ENCODE results near the gene HYDIN. TPM values are rescaled to one million over a fixed set of nuclear protein-coding genes. Genes with fewer than 3 reads are reported as not detected.
"Not testable (repeated sequence)": the region's sequence is repeated elsewhere in the genome, so short reads cannot be mapped to it uniquely, and the experiment has no call there.

HYDIN gene
- total RNA-seq, 2 experiments from 2014 or later, result not detected

DNA sequence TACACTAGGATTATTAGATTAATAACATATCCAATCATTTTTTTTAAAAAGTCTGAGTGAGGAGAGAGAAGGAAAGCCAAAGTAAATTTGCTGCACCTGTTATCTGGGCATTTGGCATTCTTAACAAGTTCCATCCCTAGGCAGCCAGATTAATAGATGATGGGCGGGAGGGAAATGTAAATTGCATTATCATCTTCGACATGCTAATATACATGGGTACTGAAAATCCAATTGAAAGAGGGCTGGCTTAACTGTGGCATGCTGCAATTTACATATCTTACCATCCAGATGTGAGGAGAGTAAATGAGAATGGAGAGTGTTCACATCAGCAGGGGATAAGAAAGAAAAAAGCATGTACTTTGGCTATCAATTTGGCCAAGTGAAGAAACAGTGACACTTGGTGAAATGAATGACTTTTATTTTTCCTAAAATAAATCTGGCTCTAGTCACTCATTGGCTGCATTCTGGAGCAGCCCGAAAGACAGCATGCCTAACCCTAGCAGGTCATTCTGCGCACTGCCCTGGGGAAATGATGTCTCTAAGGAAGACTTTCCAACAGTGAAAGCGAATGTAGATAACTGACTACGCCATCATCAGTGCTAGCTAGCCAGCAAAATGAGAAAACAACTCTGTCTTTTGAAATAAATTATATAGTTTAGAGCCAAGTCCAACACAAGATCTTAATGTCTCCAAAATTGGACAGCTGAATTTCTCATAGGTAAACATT is 57.9 kb downstream of the HYDIN start:
- intact Hi-C loops (cut with micrococcal nuclease; ENCODE audit: unreplicated experiment), result no loop called here
- Histone ChIP-seq H3K4me1 (ENCODE audit: insufficient read depth, low read length, poor library complexity, severe bottlenecking) (no peaks in the 10 kb centered on the region), H3K79me2 (ENCODE audit: insufficient read depth, low read depth, low read length) (no peaks in the 10 kb centered on the region), H3K9me3 (ENCODE audit: low read length) (no peaks in the 10 kb centered on the region), H3K27ac (ENCODE audit: low read depth, low read length, poor library complexity, severe bottlenecking) (no peak overlapping the region), H3K36me3 (ENCODE audit: insufficient read depth, low read length) (no peaks in the 10 kb centered on the region), H3K9me2 (ENCODE audit: insufficient read depth, low read length) (no peaks in the 10 kb centered on the region), H2AFZ (ENCODE audit: low read length) (no peak overlapping the region), H3K4me3 (ENCODE audit: low read depth, low read length, poor library complexity, severe bottlenecking) (no peak overlapping the region), H4K20me1 (ENCODE audit: insufficient read depth, low read length) (no peaks in the 10 kb centered on the region), H3K4me2 (ENCODE audit: low read length) (no peak overlapping the region)
- ChIA-PET CTCF (ENCODE audit: unreplicated experiment) (no interaction called here), POLR2A (no interaction called here)
- no peak for DNase-seq (ENCODE audit: low spot score)
- TF ChIP-seq, protein P1, sequence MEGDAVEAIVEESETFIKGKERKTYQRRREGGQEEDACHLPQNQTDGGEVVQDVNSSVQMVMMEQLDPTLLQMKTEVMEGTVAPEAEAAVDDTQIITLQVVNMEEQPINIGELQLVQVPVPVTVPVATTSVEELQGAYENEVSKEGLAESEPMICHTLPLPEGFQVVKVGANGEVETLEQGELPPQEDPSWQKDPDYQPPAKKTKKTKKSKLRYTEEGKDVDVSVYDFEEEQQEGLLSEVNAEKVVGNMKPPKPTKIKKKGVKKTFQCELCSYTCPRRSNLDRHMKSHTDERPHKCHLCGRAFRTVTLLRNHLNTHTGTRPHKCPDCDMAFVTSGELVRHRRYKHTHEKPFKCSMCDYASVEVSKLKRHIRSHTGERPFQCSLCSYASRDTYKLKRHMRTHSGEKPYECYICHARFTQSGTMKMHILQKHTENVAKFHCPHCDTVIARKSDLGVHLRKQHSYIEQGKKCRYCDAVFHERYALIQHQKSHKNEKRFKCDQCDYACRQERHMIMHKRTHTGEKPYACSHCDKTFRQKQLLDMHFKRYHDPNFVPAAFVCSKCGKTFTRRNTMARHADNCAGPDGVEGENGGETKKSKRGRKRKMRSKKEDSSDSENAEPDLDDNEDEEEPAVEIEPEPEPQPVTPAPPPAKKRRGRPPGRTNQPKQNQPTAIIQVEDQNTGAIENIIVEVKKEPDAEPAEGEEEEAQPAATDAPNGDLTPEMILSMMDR (conservative IDR thresholded peaks at IDR 0.05; ENCODE audit: low read length), result no peak
- TF ChIP-seq EZH2phosphoT487 (IDR thresholded peaks at IDR 0.05; ENCODE audit: borderline replicate concordance, low read depth, low read length), result no peak
- no TSS peak for BruUV-seq (replicated peaks)

DNA sequence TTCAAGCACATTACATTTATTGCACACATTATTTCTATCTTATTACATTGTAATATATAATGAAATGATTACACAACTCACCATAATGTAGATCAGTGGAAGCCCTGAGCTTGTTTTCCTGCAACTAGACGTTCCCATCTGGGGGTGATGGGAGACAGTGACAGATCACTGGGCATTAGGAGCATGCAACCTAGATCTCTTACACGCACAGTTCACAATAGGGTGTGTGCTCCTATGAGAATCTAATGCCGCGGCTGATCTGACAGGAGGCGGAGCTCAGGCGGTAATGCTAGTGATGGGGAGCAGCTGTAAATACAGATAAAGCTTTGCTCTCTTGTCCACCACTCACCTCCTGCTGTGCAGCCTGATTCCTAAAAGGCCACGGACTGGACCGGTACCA is 69.5 kb downstream of the HYDIN start:
- H3K79me2 ChIP-seq (ENCODE audit: insufficient read depth, low read depth, low read length); H3K4me2 ChIP-seq (ENCODE audit: low read length); BruUV-seq (replicated peaks); H3K27ac ChIP-seq (ENCODE audit: low read depth, low read length, poor library complexity, severe bottlenecking); H2AFZ ChIP-seq (ENCODE audit: low read length); H4K20me1 ChIP-seq (ENCODE audit: insufficient read depth, low read length); POLR2A ChIA-PET; H3K4me3 ChIP-seq (ENCODE audit: low read depth, low read length, poor library complexity, severe bottlenecking); H3K36me3 ChIP-seq (ENCODE audit: insufficient read depth, low read length); CTCF ChIA-PET (ENCODE audit: unreplicated experiment); intact Hi-C loops (cut with micrococcal nuclease; ENCODE audit: unreplicated experiment); DNase-seq (ENCODE audit: low spot score); H3K4me1 ChIP-seq (ENCODE audit: insufficient read depth, low read length, poor library complexity, severe bottlenecking); H3K9me2 ChIP-seq (ENCODE audit: insufficient read depth, low read length); H3K9me3 ChIP-seq (ENCODE audit: low read length): not testable (repeated sequence)

GRCh38 chr16:71157278-71157677 is 73.2 kb downstream of the HYDIN start:
- intact Hi-C loops (cut with micrococcal nuclease; ENCODE audit: unreplicated experiment); H3K9me2 ChIP-seq (ENCODE audit: insufficient read depth, low read length); H3K4me3 ChIP-seq (ENCODE audit: low read depth, low read length, poor library complexity, severe bottlenecking); DNase-seq (ENCODE audit: low spot score); H3K4me1 ChIP-seq (ENCODE audit: insufficient read depth, low read length, poor library complexity, severe bottlenecking); H4K20me1 ChIP-seq (ENCODE audit: insufficient read depth, low read length); H3K9me3 ChIP-seq (ENCODE audit: low read length); POLR2A ChIA-PET; CTCF ChIA-PET (ENCODE audit: unreplicated experiment); H3K79me2 ChIP-seq (ENCODE audit: insufficient read depth, low read depth, low read length); H3K36me3 ChIP-seq (ENCODE audit: insufficient read depth, low read length); H3K4me2 ChIP-seq (ENCODE audit: low read length); BruUV-seq (replicated peaks); H2AFZ ChIP-seq (ENCODE audit: low read length); H3K27ac ChIP-seq (ENCODE audit: low read depth, low read length, poor library complexity, severe bottlenecking): not testable (repeated sequence)

GRCh38 chr16:71153329-71153728 is 77.2 kb downstream of the HYDIN start:
- intact Hi-C loops (cut with micrococcal nuclease; ENCODE audit: unreplicated experiment); H3K4me1 ChIP-seq (ENCODE audit: insufficient read depth, low read length, poor library complexity, severe bottlenecking): not testable (repeated sequence)

DNA sequence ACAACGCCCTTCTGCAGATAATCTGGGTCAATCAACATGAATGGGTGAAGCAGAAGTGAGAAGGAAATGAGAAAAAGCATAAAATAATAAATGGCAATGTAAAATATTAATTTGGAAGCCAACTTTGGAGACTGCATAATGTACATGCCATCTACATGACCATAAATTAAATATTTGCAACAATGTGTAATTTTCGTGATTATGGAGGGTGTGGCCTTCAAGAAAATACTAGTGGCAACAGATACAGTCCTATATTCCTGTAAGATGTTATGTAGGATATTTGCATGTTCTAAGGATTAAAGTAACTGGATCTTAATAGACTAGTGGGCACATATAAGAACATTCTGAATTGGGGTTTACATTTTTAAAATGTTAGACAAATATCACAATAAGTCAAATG is 78.9 kb downstream of the HYDIN start:
- POLR2A ChIA-PET; H4K20me1 ChIP-seq (ENCODE audit: insufficient read depth, low read length); CTCF ChIA-PET (ENCODE audit: unreplicated experiment); DNase-seq (ENCODE audit: low spot score); H3K79me2 ChIP-seq (ENCODE audit: insufficient read depth, low read depth, low read length); H3K9me2 ChIP-seq (ENCODE audit: insufficient read depth, low read length); H3K27ac ChIP-seq (ENCODE audit: low read depth, low read length, poor library complexity, severe bottlenecking); H3K4me2 ChIP-seq (ENCODE audit: low read length); H2AFZ ChIP-seq (ENCODE audit: low read length); H3K9me3 ChIP-seq (ENCODE audit: low read length); H3K4me3 ChIP-seq (ENCODE audit: low read depth, low read length, poor library complexity, severe bottlenecking); H3K36me3 ChIP-seq (ENCODE audit: insufficient read depth, low read length); H3K4me1 ChIP-seq (ENCODE audit: insufficient read depth, low read length, poor library complexity, severe bottlenecking); intact Hi-C loops (cut with micrococcal nuclease; ENCODE audit: unreplicated experiment); BruUV-seq (replicated peaks): not testable (repeated sequence)

More at GRCh38 chr16:71153329-71153728, 77.2 kb downstream of the HYDIN start:
- DNase-seq (ENCODE audit: low spot score); CTCF ChIA-PET (ENCODE audit: unreplicated experiment); H3K9me2 ChIP-seq (ENCODE audit: insufficient read depth, low read length); BruUV-seq (replicated peaks); H3K79me2 ChIP-seq (ENCODE audit: insufficient read depth, low read depth, low read length); H3K4me2 ChIP-seq (ENCODE audit: low read length); H3K27ac ChIP-seq (ENCODE audit: low read depth, low read length, poor library complexity, severe bottlenecking); H2AFZ ChIP-seq (ENCODE audit: low read length); H3K36me3 ChIP-seq (ENCODE audit: insufficient read depth, low read length); H3K4me3 ChIP-seq (ENCODE audit: low read depth, low read length, poor library complexity, severe bottlenecking); H3K9me3 ChIP-seq (ENCODE audit: low read length); H4K20me1 ChIP-seq (ENCODE audit: insufficient read depth, low read length); POLR2A ChIA-PET: not testable (repeated sequence)

DNA sequence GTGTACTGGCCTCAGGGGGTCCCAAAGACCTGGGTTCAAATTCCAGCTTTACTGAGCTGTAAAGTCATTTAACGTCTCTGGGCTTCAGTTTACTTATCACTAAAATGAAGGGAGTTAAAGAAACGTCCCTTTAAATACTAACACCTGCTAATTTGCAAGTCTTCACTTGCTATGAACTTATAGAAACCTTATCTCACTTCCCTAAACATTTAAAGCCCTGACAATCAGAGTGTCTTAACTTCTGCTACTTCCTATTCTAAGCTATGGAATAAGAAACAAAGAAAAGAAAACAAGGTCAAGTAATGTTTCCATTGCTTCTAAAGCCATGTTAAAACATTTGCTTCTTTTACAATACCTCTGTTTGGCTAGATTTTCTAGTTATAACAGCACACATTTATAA is 87.3 kb downstream of the HYDIN start:
- BruUV-seq (replicated peaks); H3K4me3 ChIP-seq (ENCODE audit: low read depth, low read length, poor library complexity, severe bottlenecking); POLR2A ChIA-PET: not testable (repeated sequence)

More for the DNA sequence above, 87.3 kb downstream of the HYDIN start:
- intact Hi-C loops (cut with micrococcal nuclease; ENCODE audit: unreplicated experiment); H3K4me2 ChIP-seq (ENCODE audit: low read length); H2AFZ ChIP-seq (ENCODE audit: low read length); H3K36me3 ChIP-seq (ENCODE audit: insufficient read depth, low read length); CTCF ChIA-PET (ENCODE audit: unreplicated experiment); H3K27ac ChIP-seq (ENCODE audit: low read depth, low read length, poor library complexity, severe bottlenecking); H3K79me2 ChIP-seq (ENCODE audit: insufficient read depth, low read depth, low read length); DNase-seq (ENCODE audit: low spot score); H3K9me2 ChIP-seq (ENCODE audit: insufficient read depth, low read length); H3K4me1 ChIP-seq (ENCODE audit: insufficient read depth, low read length, poor library complexity, severe bottlenecking); H4K20me1 ChIP-seq (ENCODE audit: insufficient read depth, low read length); H3K9me3 ChIP-seq (ENCODE audit: low read length): not testable (repeated sequence)
